ENCODE results near the gene RAB28.

DNA sequence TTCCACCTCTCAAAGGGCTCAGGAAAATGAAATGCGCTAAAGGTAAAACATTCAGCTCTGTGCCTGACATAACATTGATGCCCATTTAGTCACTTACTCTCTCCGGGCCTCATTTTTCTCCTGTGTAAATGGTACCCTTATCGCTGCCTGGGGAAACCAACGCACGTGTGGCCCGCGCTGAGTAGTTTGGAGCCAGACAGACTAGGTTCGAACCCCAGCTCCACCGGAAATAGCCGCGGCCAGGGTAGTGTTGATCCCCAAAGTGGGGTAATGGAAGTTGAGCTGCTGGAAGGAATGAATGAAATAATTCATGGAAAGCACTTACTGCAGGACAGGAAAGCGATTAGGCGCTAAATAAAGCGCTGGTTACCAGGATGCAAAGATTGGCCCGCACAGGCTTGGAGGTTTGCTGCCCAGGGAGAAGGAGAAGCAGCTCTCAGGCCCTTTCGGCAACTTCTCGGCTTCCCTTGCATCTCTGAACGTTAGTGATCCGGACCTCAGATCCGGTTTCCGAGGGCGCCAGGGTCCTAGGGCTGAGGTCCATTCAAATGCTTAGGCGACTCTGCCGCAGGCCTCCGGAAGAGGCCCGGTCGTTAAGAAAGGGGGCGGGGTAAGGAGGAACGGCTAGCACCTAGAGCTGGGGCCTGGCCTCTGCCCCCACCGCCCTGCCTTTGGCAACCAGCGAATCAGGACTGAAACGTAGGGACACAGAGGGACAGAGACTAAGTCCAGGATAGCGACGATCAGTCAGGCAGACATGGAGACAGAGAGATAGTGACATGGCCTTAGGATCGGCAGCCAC, 46.9 kb upstream of the RAB28 start:
- TF ChIP-seq, protein P1, sequence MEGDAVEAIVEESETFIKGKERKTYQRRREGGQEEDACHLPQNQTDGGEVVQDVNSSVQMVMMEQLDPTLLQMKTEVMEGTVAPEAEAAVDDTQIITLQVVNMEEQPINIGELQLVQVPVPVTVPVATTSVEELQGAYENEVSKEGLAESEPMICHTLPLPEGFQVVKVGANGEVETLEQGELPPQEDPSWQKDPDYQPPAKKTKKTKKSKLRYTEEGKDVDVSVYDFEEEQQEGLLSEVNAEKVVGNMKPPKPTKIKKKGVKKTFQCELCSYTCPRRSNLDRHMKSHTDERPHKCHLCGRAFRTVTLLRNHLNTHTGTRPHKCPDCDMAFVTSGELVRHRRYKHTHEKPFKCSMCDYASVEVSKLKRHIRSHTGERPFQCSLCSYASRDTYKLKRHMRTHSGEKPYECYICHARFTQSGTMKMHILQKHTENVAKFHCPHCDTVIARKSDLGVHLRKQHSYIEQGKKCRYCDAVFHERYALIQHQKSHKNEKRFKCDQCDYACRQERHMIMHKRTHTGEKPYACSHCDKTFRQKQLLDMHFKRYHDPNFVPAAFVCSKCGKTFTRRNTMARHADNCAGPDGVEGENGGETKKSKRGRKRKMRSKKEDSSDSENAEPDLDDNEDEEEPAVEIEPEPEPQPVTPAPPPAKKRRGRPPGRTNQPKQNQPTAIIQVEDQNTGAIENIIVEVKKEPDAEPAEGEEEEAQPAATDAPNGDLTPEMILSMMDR (IDR thresholded peaks at IDR 0.05): no peak
- no peak for TF ChIP-seq EP300 (IDR thresholded peaks at IDR 0.05)
